NCI-H748 (cell line): Measurements from ENCODE around the gene KIAA0586.
"Not testable (repeated sequence)": the region's sequence is repeated elsewhere in the genome, so short reads cannot be mapped to it uniquely, and the experiment has no call there.

Experiments used
- DNase-seq: peaks from one replicate; lab custom pipeline; 2025; ENCODE audit not compliant: unreplicated experiment; lab: John Stamatoyannopoulos, UW

Gene KIAA0586

DNA sequence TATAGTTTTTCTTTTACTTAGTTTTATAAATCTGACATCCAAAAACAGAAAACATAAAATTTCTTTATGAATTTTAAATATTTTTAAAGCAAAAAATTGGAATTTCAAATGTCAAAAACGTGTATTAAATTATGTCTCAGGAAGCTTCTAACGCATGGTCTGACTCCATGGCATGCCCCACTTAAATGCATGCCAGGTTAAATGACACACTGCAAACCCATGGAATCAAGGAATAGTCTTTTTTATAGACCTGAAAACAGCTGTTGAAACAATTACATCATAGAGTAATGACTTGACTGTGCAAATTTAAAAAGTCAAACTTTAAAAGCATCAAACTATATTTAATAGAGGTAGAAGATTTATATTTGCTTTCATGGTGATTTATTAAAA is 114.1 kb downstream of the KIAA0586 start:
- no peak for DNase-seq

DNA sequence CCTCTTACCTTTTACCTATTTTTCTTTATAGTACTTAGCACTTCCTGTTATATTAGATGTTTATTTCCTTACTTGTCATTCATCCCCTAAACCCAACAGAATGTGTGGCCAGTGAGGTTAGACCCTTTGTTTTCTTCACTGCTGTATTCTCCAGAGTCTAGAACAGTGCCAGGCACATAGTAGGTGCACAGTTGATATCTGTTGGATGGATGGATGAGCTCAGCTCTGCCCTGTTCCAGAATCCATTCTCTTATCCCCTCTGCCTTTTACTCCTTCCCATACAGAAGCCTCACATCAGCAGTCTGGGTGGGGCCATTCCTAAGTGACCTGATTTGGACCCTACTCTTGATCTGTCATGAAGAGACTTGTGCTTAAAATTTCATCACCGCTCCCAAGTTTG is 115.7 kb downstream of the KIAA0586 start:
- DNase-seq: no peak

DNA sequence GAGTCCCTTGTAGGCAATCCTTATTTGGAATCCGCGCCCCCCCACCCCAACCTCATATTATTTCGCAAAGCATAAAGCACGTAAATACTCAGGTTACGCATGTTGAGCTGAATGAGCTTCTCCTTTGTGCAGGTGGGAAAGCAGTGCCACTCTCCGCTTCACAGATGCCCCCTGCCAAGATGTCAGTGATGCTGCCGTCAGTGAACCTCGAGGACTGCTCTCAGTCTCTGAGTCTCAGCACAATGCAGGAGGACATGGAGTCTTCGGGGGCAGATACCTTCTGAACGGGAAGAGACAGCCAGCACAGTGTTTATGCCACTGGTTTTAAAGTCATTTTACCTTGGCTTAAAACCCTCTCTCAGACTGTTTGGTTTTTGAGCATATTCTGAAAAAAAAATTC is 120.1 kb downstream of the KIAA0586 start:
- DNase-seq: peak; percentile 21

DNA sequence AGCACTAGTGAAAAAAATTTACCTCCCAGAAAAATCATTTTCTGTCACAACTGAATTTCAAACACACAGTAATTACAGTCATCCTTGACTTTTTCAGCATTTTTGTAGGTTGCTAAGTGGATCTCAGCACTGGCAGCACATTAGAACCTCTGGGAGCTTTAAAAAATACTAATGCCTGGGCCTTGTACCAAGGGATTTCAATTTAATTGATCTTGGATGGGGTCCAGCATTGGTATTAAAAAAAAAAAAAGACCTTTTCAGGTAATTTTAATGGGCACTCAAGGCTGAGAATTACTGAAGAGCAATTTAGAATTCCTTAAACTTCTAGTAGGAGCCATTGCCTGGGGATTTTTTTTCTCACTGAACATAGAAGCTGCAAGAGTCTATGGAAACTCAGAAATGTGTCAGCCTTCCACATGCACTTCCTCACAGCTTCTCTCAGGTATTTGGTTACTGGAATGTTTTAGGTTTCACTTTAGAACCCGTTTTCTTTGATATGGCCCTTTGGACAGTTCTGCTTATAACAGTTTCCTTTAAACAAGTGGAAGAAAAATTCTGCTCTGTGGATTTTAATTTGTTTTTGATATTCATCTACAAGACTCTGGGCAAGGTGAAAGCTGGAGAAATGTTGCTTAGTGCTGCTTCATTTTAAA is 121.7 kb downstream of the KIAA0586 start:
- DNase-seq: no peak

DNA sequence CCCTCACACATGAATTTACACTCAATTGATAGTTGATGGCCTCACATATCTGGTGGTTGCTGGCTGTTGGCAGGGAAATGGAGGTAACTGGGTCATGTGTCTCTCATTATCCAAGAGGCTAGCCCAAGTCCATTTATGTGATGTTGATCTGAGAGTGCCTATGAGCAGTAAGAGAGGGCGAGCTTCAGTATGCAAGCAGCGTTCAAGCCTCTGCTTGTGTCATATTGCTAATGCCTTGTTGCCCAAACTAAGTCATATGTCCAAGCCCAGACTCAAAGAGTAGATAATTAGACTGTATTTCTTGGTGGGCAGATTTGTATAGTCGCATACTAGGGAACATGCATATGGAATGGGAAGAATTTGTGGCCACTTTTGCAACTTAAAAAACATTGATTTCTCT is 126.4 kb downstream of the KIAA0586 start:
- no peak for DNase-seq

DNA sequence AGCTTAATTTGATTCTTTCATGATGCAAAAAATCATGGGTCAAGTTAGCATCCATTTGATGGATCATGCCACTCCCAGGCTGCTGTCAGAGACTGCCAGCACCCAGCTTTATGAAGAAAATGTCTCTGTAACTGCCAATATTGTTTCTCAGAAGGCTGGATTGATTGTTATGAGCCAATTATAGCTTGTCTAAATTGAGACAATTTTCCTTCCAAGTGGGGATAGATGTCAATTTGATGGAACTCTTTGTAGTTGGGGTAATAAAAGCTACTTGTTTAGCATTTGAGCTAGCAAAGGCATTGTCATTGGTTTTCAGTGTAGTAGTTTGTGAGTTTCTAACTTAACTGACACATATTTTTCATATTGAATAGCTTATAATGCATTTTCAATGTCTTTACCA is 128.1 kb downstream of the KIAA0586 start:
- DNase-seq: peak; percentile 24

DNA sequence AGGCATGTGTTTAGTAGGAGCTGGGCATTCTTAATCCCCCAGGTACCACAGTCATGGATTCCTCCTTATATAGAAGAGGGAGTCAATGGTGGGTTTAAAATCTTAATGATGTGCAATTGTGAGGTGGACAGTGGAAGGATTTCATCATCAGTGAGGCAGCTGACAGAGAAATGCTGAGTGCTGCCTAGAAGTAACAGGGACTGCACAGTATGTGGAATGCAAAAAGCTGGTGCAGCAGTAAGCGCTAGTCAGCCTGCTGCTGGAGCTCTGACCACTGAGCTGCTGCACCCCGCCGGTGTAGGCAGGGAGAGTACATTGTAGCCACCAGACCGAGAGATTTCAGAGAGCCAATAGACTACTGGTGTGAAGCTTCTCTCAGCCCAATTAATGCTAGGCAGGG is 129.7 kb downstream of the KIAA0586 start:
- no peak for DNase-seq

DNA sequence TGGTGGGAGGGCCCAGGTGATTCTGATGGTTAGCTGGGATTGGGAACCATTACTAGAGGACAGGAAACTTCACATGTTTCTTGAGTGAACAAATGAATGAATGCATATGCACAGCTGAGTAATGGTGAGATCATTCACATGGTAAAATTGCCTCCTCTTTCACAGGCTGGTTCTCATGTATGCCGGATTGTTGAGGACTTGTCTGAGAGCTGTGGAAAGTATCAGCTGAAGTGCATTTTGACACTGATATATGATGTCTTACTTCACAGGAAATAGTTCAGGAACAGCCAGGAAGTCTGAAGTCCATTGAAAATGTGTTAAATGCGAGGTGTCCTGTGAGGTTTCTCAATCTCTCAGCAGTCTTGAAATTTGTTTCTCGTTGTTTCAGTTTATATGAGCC is 132.7 kb downstream of the KIAA0586 start:
- no peak for DNase-seq

DNA sequence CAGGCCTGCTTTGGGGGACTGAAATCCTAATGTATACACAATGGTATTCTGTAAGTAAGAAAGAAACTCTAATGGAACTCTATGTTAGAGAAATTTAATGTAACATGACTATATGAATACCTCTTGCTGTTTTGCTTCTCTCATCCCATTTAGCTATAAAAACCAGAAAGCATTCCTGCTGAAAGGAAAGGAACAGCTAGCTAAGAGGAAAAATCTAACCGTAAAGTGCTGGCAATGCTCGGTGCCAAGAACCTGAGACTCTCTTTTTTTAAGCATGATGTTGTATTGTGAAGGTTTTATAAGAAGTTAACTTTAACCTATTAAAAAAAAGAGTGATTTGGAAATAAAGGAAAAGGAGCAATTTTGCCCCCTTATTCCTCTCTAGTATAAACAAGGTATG is 134.6 kb downstream of the KIAA0586 start:
- DNase-seq: no peak

DNA sequence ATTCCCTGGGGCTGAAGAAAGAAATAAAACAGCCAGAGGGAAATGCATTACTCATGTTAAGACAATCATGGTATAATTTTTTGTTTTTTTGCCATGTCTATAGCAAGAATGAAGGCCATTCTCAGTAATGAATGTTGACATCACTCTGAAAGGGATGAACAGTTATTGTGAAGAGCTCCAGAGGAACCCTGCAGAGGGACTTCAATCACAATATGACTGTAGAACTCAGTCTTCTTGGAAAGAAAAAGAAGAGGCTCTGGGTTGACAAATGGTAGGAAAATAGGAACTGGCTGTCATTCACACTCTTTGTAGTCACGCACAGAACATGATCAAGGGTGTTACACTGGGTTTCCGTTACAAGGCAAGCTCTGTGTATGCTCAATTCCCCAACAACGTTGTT is 136.5 kb downstream of the KIAA0586 start:
- DNase-seq: no peak

DNA sequence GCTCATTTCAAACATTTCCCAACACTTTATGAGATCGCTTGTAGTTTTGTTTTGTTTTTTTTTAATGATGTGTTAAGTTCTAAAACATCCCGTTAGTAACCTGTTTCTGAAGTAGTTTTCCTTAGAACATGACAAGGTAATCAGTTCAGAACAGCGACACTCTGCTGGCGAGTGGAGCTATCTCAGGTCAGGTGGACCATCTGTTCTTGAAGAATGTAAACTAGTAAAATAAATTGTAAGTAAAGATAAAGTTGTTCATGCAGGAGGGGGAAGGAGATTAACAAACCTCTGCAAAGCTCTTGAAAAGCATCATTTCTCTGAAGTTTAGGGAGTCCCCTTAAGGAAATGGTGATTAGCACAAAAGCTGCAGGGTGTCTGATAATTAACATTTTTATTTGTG is 138.3 kb downstream of the KIAA0586 start:
- no peak for DNase-seq

DNA sequence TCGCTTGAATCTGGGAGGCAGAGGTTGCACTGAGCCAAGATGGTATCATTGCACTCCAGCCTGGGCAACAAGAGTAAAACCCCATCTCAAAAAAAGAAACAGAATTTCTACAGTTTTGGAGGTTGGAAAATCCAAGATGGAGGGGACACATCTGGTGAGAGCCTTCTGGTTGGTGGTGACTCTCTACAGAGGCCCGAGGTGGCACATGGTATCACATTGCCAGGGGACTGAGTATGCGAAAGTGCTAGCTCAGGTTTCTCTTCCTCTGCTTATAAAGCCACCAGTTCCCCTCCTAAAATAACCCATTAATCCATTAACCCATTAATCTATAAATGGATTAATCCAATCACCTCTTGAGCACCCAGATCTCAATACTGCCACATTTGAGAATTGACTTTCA is 139.5 kb downstream of the KIAA0586 start:
- DNase-seq: no peak

DNA sequence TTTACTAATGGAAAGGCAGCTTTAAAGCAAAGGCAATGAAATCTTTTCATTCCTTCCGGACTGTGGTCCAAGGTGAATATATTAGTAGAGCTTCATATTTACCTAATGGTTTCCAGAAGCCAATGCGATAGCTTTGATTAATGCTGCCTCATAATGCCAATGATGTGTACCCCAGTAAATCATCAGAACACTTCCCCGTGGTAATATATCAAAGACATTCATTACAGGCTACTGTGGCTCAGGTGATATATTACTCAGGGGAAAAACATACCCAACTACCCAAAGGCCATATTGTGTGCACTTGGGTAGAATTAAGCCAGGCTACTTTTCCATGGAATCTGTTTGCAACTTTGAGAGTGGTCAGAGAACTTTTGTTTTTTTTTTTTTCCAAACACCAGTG is 140.8 kb downstream of the KIAA0586 start:
- DNase-seq: no peak

DNA sequence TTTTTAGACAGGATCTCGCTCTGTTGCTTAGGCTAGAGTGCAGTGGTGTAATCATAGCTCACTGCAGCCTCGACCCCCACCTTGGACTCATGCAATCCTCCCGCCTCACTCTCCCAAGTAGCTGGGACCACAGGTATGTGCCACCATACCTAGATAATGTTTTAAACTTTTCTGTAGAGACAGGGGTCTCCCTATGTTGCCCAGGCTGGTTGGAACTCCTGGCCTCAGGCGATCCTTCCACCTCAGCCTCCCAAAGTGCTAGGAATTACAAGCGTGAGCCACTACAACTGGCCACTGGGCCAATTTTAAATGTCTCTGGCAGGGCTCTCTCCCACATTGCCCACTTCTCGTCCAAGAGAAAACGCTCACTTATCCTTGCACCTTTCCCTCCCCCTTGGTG is 143.7 kb downstream of the KIAA0586 start:
- DNase-seq: no peak

DNA sequence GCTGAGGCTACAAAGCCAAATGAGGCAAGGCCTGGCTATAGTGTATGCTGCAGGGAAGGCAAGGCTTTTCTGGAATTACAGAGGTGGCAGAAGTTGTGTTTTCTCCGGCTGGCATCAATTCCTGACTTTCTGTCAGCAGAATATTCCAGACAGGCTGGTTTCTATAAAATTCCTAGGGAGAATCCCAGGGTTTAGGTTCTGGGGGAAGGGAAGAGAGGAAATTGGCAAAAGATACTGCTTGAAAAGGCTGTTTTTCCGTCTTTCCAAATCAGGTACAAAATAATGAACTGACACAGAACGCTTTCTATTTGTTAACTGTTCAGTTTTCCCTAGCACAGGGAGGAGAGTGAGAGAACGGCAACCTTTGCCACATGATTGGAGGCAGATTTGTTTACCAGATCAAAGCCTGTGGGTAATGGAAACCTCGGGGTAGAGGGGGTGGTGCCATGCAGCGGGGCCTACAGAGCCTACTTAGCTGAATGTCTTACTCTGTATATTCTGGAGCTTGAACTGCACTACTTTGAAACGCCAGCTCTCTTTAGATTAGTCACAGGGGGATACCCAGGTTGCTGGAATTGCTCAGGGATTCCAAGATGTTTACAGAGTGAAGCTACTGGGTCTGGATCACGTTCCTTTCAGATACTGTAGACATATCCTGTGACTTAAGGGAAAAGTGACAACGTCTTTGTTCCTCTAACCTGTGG is 144.4 kb downstream of the KIAA0586 start:
- no peak for DNase-seq

DNA sequence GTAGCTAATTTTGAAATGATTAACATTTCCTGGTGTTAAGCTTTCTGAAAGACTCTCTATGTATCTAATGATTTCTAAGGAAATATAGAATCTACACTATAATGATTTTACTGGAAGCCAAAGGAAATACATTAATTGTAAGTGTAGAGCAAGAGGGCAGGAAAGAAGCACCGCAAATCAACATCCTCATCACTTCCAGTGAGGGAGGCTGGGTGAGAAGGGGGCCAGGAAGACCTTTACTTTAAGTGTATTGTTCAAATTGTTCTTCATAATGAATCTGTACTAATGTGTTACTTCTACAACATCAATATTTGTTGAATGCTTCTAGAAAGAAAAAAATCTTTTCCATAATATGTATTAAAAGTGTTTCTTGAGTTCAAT is 144.9 kb downstream of the KIAA0586 start:
- DNase-seq: no peak

DNA sequence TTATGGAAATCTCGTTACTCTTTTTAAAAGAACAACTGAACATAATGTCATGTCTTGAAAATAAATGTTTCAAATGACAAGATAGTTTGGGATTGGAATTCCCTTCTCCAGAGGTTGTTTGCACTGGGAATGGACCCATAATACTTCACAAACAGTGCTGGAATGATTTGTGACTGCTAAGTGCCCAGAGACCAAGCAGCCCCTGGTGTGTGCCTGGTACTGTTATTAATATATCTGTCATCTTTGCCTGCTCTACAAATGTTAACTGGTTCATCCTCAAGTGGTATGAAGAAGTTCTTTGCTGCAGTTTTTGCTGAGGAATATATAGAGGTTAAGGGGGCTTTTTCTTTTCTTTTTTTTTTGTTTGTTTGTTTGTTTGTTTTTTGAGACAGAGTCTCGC is 145.3 kb downstream of the KIAA0586 start:
- no peak for DNase-seq

DNA sequence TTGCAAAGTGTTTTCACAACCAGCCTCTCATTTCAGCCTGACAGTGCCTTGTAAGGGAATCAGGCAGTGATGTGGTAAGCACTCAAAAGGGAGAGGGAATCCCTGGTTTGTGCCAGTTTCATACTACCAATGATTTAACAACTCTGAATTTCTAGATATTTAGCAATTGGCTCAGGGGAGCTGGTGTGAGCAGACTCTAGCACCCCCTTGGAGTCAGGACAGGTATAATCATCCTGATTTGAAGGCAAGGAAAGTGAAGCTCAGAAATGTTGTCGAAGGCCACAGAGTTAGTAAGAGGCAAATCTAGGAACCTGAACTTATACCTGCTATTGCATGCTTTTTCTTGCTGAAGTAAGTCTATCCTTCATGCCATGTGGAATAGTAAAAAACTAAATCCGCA is 147.1 kb downstream of the KIAA0586 start:
- DNase-seq: no peak

DNA sequence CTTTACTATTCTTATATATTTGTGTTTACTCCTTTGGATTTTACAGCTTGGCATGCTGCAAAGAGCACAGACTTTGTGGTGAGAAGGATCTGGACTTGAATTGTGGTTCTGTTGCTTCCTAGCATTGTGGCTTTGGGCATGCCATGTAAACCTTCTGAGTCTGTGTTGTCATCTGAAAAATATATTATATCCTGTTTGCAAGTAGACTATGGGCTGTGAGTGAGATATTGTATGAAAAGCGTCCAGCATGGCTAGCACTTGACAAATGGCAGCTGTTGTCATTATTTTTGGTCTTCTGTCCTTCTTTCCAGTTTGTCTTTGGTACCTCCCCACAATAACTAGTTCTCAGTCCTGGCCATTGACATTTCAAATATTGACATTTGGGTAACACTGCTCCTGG is 148.4 kb downstream of the KIAA0586 start:
- no peak for DNase-seq

DNA sequence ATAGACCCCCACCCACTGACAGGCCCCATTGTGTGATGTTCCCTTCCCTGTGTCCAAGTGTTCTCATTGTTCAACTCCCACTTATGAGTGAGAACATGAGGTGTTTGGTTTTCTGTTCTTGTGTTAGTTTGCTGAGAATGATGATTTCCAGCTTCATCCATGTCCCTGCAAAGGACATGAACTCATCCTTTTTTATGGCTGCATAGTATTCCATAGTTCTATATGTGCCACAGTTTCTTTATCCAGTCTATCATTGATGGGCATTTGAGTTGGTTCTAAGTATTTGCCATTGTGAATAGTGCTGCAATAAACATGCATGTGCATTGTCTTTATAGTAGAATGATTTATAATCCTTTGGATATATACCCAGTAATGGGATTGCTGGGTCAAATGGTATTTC is 152.5 kb downstream of the KIAA0586 start:
- DNase-seq: not testable (repeated sequence)

DNA sequence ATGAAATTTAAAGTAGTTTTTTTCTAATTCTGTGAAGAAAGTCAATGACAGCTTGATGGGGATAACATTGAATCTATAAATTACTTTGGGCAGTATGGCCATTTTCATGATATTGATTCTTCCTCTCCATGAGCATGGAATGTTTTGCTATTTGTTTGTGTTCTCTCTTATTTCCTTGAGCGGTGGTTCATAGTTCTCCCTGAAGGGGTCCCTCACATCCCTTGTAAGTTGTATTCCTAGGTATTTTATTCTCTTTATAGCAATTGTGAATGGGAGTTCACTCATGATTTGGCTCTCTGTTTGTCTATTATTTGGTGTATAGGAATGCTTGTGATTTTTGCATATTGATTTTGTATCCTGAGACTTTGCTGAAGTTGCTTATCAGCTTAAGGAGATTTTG is 153.9 kb downstream of the KIAA0586 start:
- not testable (repeated sequence) for DNase-seq

DNA sequence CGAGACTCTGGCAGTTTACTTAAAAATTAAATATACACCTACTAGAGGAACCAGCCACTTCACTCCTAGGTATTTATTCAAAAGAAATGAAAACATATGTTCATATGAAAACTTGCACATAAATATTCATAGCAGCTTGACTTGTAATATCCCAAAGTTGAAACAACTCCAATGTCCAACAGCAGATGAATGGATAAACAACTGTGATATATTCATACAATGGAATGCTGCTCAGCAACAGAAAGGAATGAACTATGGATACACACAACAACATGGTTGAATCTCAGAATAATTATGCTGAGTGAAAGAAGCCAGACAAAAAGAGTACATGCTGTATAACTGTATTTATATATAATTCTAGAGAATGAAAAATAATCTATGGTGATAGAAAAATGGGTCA is 156.9 kb downstream of the KIAA0586 start:
- DNase-seq: no peak

DNA sequence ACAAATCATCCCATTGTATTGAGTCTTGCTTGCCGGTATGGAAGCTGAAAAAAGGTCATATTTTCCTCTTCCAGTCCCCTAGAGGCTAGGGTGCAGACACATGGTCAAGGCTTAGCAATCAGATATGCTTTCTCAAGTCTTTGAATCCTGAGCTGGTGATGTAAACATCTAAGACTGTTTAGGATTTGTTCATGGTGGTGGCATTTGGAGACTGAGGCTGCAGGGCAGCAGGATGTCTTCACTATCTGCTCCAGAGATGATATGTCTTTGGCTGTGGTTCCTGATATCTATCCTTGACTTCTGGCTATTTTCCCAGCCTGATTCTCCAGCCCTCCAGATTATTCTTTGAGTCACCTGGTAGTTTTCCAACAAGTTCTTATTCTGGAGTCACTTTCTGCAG is 159.8 kb downstream of the KIAA0586 start:
- no peak for DNase-seq
